ENCODE results near the gene HHLA2.

The HHLA2 gene

DNA sequence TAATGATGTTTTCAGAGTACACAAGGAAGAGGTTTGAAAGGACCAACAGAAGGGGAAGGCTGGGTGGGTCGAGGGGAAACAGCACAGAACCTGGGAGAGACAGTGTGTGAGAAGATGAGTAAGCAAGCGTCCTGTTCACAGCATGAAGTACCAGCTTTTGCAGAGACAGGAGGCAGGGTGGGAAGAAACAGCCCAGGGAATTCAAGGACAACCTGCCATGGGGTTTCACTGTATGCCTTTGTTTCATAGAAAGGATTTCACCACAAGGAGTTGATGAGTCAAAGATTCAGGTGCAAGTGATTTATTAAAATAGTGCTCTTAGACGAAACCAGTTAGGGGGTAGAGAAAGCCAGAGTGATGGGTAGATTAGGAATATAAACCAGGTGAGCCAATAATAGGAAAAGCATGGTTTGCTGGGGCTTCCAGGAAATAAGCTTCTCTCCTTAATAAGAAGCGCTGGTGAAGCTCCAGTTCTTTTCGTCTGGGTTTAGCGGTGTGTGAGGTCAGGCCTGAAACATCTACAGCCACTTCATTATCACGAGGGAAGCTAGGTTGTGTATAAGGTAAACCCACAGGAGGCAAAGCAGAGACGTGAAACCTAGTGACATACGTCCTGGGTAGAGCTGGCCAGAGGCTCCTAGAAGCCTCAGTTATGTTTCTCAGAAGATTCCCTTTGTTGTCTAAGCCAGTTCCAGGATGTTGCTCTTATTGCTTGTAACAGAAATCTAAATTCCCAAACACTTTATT lies 3.9 kb downstream of the HHLA2 start:
- DNase-seq (ENCODE audit: low read depth, low spot score), result no peak

GRCh38 chr3:108301695-108302404 lies 5.5 kb downstream of the HHLA2 start:
- peak; percentile 23 for DNase-seq (ENCODE audit: low read depth, low spot score)

GRCh38 chr3:108302570-108302969 lies 6.2 kb downstream of the HHLA2 start:
- no peak for DNase-seq (ENCODE audit: low read depth, low spot score)

DNA sequence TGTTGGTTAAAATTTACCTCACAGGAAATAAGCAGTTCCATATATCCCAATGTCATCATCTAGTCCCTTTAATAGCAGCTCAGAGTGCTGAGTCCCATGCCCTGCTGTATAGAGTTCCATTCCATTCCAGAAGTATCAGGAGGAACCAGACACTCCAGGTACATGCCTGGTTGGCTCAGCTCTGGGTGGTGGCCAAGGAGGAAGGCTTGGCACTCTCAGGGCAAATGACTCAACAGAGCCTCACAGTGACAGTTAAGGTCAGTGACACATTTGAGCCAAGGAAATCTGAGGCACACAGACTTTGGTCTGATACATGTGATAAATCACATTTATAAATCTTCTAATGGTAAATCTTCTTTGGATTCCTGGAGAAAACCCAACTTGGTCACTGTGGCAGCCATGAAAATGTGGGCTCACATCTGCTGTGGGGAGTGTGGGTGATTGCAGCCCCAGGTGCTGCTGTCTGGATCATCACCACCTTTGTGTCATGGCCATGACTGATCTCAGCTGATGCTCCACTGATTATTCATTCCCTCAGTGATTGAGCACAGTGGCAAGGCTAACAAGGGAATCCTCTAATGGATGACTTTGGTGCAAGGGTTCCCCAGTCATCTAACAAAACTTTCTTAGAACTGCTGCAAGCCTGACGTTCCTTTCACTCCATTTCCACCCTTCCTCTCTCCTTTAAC lies 9.3 kb downstream of the HHLA2 start:
- DNase-seq (ENCODE audit: low read depth, low spot score), result no peak

GRCh38 chr3:108311797-108312196 lies 15.4 kb downstream of the HHLA2 start:
- no peak for DNase-seq (ENCODE audit: low read depth, low spot score)

- DNase-seq (ENCODE audit: low read depth, low spot score), result peak; percentile 13
Measured at GRCh38 chr3:108312656-108313055, 16.3 kb downstream of the HHLA2 start.

GRCh38 chr3:108315767-108316301 lies 19.5 kb downstream of the HHLA2 start:
- DNase-seq (ENCODE audit: low read depth, low spot score), result no peak

- DNase-seq (ENCODE audit: low read depth, low spot score), result peak; percentile 29
Measured at GRCh38 chr3:108319428-108320082, 23.2 kb downstream of the HHLA2 start.

DNA sequence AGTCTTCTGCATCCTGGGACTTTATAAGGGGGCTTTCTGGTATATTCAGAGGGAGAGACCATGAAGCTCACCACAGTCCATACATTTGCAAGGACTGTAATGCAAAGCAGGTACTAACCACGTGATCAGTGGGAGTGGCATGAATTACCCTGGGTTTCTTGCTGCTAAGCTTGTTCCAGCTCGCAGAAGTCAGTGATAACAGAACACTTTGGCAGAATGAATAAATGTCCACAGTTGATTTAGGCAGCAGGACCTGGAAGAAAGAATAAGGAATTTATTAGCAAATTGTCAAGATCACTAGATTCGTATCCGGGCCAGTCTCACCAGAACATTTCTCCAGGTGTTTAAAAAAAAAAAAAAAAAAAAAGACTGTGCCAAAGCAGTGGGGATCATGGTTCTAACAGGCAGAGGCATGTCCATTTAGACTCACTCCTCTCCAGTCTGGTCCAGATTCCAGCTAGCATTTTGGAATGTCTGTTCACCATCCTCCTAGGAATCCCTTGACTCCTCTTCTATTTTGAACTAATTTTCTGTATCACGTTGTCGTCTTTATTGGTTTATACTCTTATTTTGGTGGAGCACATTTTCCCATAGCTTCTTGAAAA lies 24.5 kb downstream of the HHLA2 start:
- DNase-seq (ENCODE audit: low read depth, low spot score), result no peak

DNA sequence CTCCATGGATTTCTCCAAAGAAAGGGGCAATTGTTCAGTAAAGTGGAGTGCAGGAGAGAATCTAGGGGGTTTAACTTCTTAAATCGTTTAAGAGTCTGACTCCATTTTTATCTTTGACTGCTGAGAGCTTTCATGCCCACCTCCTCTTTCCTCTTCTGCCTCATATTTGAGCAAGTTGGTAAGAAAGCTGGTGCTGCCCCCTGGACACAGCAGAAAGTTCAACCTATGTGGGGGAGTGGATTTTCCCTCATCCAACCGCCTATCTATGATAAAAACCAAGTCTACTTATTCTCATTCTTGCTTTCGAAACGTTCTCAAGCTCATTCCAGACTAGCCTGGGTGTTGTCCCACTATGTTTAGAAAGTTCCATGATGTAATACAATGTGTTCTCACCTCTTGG lies 26.0 kb downstream of the HHLA2 start:
- DNase-seq (ENCODE audit: low read depth, low spot score), result no peak

GRCh38 chr3:108324177-108324576 lies 27.8 kb downstream of the HHLA2 start:
- no peak for DNase-seq (ENCODE audit: low read depth, low spot score)

- no peak for DNase-seq (ENCODE audit: low read depth, low spot score)
Measured at GRCh38 chr3:108327168-108327567, 30.8 kb downstream of the HHLA2 start.

DNA sequence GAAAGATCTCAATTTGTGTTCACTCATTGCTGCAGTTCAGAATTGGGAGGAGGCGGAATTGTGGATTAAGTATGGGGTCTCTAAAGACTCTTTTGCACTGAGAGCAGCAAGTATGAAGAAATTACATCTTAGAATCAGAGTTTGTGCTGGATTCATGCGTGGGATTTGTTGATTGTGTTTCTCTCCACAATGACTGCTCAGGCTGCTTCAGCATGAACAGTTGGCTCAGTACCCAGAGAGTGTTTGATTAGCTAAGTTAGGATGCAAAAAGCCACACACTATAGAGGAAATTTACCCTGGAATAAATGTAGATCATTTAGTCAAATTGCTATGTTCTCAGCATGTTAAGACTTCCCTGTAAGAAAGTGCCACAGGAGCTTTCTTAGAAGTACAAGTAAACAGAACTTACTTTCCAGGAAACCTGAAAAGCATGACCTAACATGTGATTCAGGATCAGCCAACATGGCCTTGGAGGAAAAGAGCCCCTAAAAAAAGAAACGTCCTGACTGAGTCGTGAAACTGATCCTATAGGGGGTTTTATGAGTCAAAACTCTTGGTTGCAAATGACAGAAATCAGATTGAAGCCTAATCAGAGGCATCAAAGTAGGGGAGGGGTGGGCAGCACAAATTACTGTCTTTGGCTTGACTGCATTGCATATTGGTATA lies 32.6 kb downstream of the HHLA2 start:
- DNase-seq (ENCODE audit: low read depth, low spot score), result no peak

DNA sequence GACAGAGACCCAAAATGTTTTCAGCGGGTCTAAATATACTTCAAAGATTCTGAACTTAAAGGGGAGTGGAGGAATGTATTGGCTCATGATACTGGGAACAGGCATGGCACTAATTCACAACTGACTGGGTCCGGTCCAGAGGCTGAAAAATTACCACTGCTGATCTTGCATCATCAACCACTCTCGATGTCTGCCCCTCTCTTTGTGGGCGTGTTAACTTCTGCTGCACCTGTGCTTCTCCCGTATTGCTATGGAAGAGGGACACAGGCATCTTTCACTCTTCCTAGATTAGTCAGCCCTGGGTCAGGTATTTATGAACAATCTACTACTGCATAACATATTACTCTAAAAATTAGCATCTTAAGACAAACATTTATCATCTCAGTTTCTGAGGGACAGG lies 33.2 kb downstream of the HHLA2 start:
- DNase-seq (ENCODE audit: low read depth, low spot score), result no peak

GRCh38 chr3:108329947-108330346 lies 33.6 kb downstream of the HHLA2 start:
- no peak for DNase-seq (ENCODE audit: low read depth, low spot score)

GRCh38 chr3:108331792-108332191 lies 35.4 kb downstream of the HHLA2 start:
- no peak for DNase-seq (ENCODE audit: low read depth, low spot score)

GRCh38 chr3:108333961-108334360 lies 37.6 kb downstream of the HHLA2 start:
- no peak for DNase-seq (ENCODE audit: low read depth, low spot score)

DNA sequence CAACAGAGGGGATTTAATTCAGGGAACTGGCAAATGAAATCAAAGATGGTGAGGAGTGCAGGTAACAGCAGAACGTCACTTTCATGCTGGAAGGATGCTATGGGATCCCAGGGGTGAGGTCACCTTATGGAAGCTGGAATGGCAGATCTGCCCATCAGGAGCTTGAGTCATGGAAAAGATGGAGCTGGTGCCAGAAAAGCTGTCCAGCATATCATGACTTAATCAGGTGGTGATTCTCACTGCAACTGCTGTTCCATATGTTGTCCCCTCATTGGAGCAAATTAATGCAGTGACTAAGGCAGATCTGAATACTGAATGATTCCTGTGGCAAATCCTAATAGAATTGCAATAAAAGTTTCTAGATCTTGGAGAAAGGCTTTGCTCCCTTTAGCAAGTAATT lies 38.4 kb downstream of the HHLA2 start:
- DNase-seq (ENCODE audit: low read depth, low spot score), result peak; percentile 64

DNA sequence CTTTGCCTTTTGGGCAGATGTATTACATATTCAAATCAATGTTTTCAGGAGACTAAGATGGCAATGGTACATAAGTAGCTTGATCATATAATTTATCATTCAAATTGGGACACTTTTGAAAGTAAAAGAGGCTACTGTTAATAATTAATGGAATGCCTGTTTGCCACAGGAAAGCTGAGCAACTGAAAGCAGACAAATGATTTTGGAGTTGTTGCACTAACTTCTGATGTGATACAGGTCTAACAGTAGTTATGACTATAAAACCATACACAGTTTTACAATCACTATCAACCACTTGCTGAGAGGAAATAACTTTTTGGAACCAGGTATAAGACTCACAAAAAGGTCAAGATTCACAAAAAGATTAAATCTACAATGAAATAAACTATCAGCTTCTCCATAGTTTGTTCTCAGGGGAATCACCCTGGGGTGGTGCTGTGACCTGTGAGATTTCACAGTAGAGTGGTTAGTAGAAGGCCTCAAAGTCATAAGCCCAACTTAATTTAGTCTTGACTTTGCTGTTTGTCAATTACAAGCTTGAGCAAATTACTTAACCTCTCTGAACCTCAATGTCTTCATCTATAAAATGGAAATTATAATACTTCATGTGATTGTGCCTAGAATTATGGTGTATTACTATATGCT lies 42.7 kb downstream of the HHLA2 start:
- no peak for DNase-seq (ENCODE audit: low read depth, low spot score)

DNA sequence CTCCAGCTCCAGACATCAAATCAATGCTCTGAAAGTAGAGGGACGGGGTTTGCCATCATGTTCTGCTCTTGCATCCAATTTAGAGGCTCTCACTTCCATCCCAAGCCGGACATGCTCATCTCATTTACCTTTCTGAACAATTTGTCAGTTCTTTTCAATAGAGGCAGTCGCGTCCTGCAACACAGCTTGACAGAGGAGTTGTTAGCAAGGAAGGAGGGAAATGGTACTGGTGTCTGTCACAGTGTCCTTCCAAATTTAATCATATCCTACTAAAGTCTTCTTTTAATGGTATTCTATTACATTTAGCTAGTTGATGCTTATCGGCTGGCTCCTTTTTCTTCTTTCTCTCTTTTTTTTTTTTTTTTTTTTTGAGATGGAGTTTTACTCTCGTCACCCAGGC lies 45.6 kb downstream of the HHLA2 start:
- no peak for DNase-seq (ENCODE audit: low read depth, low spot score)
